ENCODE data around the gene WHRN. TPM values are rescaled to one million over a fixed set of nuclear protein-coding genes. Genes with fewer than 3 reads are reported as not detected.

WHRN gene
- total RNA-seq, 1 experiment from 2014 or later: 24.3 TPM

DNA sequence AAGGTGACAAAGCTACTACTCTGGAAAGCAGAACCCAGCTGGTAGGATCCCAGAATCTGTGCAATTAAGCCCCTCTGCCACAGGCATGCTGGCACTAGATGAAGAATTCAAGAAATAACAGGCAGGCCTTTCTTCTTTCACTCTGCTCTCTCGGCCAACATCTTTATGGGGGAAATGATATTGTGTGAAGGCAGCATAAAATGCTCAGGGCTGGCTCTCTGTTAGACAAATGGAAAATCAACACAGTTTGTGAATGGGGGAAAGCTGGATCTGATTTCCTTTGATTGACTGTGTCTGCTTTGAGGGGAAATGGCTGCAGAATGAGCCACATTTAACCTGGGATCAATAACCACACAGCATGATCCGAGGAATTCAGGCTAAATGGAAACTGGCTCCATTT is 88.4 kb downstream of the WHRN start:
- Mint-ChIP-seq H3K4me1 (peaks cover 15% of the 10 kb centered on the region), H3K27me3 (ENCODE audit: low read depth) (no peaks in the 10 kb centered on the region), H3K4me3 (no peak overlapping the region), H3K9me3 (no peaks in the 10 kb centered on the region), H3K36me3 (no peaks in the 10 kb centered on the region), H3K27ac (no peak overlapping the region)
- CTCF ChIA-PET: interaction anchor here (0.5 to 4.6 kb wide), 3 partner anchors 11 to 131 kb away, joined by 3 to 18 read pairs (median 4); no protein-coding TSS in a partner anchor
- DNase-seq (ENCODE audit: low spot score) (no peak), ATAC-seq (no peak)
- POLR2A ChIA-PET: no interaction called here
- no peak for TF ChIP-seq FOXP4 (CRISPR knock-in tag; IDR thresholded peaks at IDR 0.05)
- TF ChIP-seq JAZF1 (CRISPR knock-in tag; IDR thresholded peaks at IDR 0.05): no peak
- TF ChIP-seq IRF2 (CRISPR knock-in tag; IDR thresholded peaks at IDR 0.05; ENCODE audit: borderline replicate concordance, low read depth): no peak
- no peak for TF ChIP-seq ZNF425 (CRISPR knock-in tag; conservative IDR thresholded peaks at IDR 0.05)
- TF ChIP-seq ZNF671 (CRISPR knock-in tag; IDR thresholded peaks at IDR 0.05): no peak
- TF ChIP-seq, protein P1, sequence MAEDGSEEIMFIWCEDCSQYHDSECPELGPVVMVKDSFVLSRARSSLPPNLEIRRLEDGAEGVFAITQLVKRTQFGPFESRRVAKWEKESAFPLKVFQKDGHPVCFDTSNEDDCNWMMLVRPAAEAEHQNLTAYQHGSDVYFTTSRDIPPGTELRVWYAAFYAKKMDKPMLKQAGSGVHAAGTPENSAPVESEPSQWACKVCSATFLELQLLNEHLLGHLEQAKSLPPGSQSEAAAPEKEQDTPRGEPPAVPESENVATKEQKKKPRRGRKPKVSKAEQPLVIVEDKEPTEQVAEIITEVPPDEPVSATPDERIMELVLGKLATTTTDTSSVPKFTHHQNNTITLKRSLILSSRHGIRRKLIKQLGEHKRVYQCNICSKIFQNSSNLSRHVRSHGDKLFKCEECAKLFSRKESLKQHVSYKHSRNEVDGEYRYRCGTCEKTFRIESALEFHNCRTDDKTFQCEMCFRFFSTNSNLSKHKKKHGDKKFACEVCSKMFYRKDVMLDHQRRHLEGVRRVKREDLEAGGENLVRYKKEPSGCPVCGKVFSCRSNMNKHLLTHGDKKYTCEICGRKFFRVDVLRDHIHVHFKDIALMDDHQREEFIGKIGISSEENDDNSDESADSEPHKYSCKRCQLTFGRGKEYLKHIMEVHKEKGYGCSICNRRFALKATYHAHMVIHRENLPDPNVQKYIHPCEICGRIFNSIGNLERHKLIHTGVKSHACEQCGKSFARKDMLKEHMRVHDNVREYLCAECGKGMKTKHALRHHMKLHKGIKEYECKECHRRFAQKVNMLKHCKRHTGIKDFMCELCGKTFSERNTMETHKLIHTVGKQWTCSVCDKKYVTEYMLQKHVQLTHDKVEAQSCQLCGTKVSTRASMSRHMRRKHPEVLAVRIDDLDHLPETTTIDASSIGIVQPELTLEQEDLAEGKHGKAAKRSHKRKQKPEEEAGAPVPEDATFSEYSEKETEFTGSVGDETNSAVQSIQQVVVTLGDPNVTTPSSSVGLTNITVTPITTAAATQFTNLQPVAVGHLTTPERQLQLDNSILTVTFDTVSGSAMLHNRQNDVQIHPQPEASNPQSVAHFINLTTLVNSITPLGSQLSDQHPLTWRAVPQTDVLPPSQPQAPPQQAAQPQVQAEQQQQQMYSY (CRISPR knock-in tag; IDR thresholded peaks at IDR 0.05): no peak
- TF ChIP-seq, protein P2, sequence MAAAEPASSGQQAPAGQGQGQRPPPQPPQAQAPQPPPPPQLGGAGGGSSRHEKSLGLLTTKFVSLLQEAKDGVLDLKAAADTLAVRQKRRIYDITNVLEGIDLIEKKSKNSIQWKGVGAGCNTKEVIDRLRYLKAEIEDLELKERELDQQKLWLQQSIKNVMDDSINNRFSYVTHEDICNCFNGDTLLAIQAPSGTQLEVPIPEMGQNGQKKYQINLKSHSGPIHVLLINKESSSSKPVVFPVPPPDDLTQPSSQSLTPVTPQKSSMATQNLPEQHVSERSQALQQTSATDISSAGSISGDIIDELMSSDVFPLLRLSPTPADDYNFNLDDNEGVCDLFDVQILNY (CRISPR knock-in tag; IDR thresholded peaks at IDR 0.05): no peak
- TF ChIP-seq GTF2I (CRISPR knock-in tag; conservative IDR thresholded peaks at IDR 0.05): no peak
- no peak for TF ChIP-seq ZBTB43 (CRISPR knock-in tag; IDR thresholded peaks at IDR 0.05)
- TF ChIP-seq SMAD3 (CRISPR knock-in tag; IDR thresholded peaks at IDR 0.05; ENCODE audit: borderline replicate concordance): no peak

- DNase-seq (ENCODE audit: low spot score) (no peak), ATAC-seq (no peak)
- no peaks in the 10 kb centered on the region for H3K36me3 Mint-ChIP-seq
- POLR2A ChIA-PET: no interaction called here
- no peaks in the 10 kb centered on the region for H3K9me3 Mint-ChIP-seq
- peaks cover 15% of the 10 kb centered on the region for H3K4me1 Mint-ChIP-seq
- H3K4me3 Mint-ChIP-seq: no peak overlapping the region
- H3K27ac Mint-ChIP-seq: no peak overlapping the region
- no peaks in the 10 kb centered on the region for H3K27me3 Mint-ChIP-seq (ENCODE audit: low read depth)
- CTCF ChIA-PET: no interaction called here
- TF ChIP-seq USF1 (CRISPR knock-in tag; IDR thresholded peaks at IDR 0.05) (no peak), NFE2L1 (CRISPR knock-in tag; IDR thresholded peaks at IDR 0.05) (no peak), SP1 (CRISPR knock-in tag; conservative IDR thresholded peaks at IDR 0.05) (no peak), ZNF263 (CRISPR knock-in tag; IDR thresholded peaks at IDR 0.05; ENCODE audit: low read depth) (no peak), ZBTB21 (CRISPR knock-in tag; IDR thresholded peaks at IDR 0.05; ENCODE audit: borderline replicate concordance) (no peak), STAT6 (CRISPR knock-in tag; conservative IDR thresholded peaks at IDR 0.05; ENCODE audit: low read depth) (no peak), SMAD4 (CRISPR knock-in tag; IDR thresholded peaks at IDR 0.05) (no peak), E2F4 (CRISPR knock-in tag; IDR thresholded peaks at IDR 0.05; ENCODE audit: borderline replicate concordance, low read depth) (no peak)
- TF ChIP-seq, protein P3, sequence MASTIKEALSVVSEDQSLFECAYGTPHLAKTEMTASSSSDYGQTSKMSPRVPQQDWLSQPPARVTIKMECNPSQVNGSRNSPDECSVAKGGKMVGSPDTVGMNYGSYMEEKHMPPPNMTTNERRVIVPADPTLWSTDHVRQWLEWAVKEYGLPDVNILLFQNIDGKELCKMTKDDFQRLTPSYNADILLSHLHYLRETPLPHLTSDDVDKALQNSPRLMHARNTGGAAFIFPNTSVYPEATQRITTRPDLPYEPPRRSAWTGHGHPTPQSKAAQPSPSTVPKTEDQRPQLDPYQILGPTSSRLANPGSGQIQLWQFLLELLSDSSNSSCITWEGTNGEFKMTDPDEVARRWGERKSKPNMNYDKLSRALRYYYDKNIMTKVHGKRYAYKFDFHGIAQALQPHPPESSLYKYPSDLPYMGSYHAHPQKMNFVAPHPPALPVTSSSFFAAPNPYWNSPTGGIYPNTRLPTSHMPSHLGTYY (CRISPR knock-in tag; IDR thresholded peaks at IDR 0.05): no peak
Measured at GRCh38 chr9:114416290-114416689, 89.0 kb downstream of the WHRN start.
